ENCODE results near the gene CARMIL1. TPM values are rescaled to one million over a fixed set of nuclear protein-coding genes. Genes with fewer than 3 reads are reported as not detected.
"Not testable (repeated sequence)": the region's sequence is repeated elsewhere in the genome, so short reads cannot be mapped to it uniquely, and the experiment has no call there.

CARMIL1 gene
- total RNA-seq, 1 experiment from 2014 or later, result 0.43 TPM

DNA sequence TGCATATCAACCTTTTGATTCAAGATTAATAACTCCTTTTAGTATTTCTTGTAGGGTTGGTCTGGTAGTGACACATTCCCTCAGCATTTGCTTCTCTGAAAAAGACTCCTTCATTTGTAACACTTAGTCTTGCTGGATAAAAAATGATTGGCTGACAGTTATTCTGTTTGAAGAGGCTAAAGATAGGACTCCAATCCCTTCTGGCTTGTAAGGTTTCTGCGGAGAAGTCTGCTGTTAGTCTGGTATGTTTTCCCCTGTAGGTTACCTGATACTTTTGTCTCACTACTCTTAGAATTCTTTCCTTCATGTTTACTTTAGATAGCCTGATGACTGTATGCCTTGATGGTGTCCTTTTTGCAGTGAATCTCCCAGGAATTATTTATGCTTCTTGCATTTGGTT is 96.0 kb downstream of the CARMIL1 start:
- Histone ChIP-seq H3K27ac (no peak overlapping the region), H3K36me3 (no peaks in the 10 kb centered on the region), H3K27me3 (no peaks in the 10 kb centered on the region), H3K9me3 (replicated peaks) (no peaks in the 10 kb centered on the region), H3K4me1 (no peaks in the 10 kb centered on the region), H3K4me3 (no peak overlapping the region)
- DNase-seq, result no peak

DNA sequence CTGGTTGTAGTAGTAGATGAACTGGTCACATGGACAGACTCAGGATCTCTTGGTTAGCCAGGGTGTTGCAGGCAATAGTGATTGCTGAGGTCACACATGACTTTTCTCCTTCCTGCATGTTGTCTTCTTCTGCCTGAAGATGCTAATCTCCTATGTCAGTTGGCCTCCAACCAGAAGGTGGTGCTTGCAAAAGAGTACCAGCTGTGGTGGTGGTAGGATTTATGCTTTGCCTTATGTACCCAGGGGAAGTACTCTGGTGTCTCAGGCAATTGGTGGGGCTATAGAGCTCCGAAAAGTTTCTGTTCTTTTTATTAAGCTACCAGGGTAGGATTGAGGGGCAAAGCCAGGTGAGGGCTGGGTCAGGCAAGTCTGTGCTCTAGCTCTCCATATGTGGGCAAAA is 98.5 kb downstream of the CARMIL1 start:
- Histone ChIP-seq H3K27ac (no peak overlapping the region), H3K4me3 (no peak overlapping the region), H3K36me3 (no peaks in the 10 kb centered on the region), H3K9me3 (replicated peaks) (no peaks in the 10 kb centered on the region), H3K27me3 (no peaks in the 10 kb centered on the region), H3K4me1 (no peaks in the 10 kb centered on the region)
- no peak for DNase-seq

DNA sequence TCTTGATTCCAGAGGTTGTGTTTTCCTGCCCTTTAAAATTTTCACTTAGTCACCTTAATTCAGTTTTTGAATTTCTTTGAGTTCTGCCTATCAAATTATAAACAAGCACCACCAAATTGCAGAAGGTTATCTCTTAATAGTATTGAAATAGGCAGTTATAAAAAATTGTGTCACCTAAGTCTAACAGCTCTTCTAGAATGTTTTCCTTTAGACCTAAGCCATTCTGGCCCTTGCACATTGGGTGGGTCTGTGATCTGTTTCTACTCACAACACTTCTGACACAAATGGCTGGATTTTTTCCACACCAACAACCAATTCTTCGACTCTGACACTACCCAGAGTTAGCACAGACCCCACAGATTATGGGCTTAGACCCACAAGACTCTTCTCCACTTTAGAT is 101.9 kb downstream of the CARMIL1 start:
- DNase-seq, result no peak
- H3K36me3 ChIP-seq, result no peaks in the 10 kb centered on the region
- H3K4me1 ChIP-seq, result no peaks in the 10 kb centered on the region
- H3K9me3 ChIP-seq (replicated peaks), result no peaks in the 10 kb centered on the region
- H3K27ac ChIP-seq, result no peak overlapping the region
- H3K27me3 ChIP-seq, result no peaks in the 10 kb centered on the region
- H3K4me3 ChIP-seq, result no peak overlapping the region

- not testable (repeated sequence) for DNase-seq; H3K36me3 ChIP-seq; H3K27ac ChIP-seq; H3K4me1 ChIP-seq; H3K9me3 ChIP-seq (replicated peaks); H3K27me3 ChIP-seq; H3K4me3 ChIP-seq
These were observed 103.3 kb downstream of the CARMIL1 start for GRCh38 chr6:25382476-25382875.

DNA sequence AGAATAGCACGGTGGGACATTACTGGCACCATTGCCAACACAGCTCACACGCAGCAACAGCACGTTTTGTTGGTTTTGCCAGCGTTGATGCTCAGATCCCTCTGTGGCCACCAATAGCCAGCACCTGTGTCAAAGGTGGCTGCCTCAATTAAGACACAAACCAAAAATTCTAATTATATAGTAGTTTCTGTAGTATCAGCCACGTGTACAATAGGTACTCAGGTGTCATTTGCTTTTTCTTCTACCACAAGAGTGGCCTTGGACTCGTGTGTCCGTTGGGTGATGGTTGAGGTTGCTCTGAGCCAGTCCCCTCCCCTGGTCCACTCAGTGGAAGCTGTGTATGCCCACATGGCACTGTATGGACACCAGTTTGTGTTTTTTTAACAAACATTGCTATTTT is 105.1 kb downstream of the CARMIL1 start:
- no peaks in the 10 kb centered on the region for H3K4me1 ChIP-seq
- no peak overlapping the region for H3K4me3 ChIP-seq
- no peaks in the 10 kb centered on the region for H3K9me3 ChIP-seq (replicated peaks)
- no peaks in the 10 kb centered on the region for H3K27me3 ChIP-seq
- no peak overlapping the region for H3K27ac ChIP-seq
- H3K36me3 ChIP-seq, result no peaks in the 10 kb centered on the region
- no peak for DNase-seq

GRCh38 chr6:25384967-25385366 is 105.8 kb downstream of the CARMIL1 start:
- H3K27ac ChIP-seq, result no peak overlapping the region
- DNase-seq, result no peak
- H3K4me3 ChIP-seq, result no peak overlapping the region
- H3K9me3 ChIP-seq (replicated peaks), result no peaks in the 10 kb centered on the region
- no peaks in the 10 kb centered on the region for H3K36me3 ChIP-seq
- no peaks in the 10 kb centered on the region for H3K27me3 ChIP-seq
- no peaks in the 10 kb centered on the region for H3K4me1 ChIP-seq

DNA sequence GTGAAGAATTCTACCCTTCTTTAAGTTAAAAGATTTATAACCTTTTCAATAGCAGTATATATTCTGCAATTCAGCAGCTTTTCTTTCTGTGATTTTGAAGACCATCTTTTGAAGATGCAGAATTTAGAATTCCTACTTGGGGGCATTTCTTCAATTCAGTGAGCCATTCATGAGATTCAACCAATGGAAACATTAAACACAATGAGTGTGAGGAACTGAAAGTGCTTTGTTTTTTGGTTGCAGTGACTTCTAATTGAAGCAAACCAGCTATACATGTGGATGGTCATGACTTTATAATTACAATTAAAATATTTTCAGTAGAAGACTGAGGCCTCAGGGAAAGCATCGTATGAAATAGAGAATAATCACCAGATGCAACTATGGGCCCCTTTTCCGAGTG is 108.3 kb downstream of the CARMIL1 start:
- Histone ChIP-seq H3K27me3 (no peaks in the 10 kb centered on the region), H3K4me3 (no peak overlapping the region), H3K9me3 (replicated peaks) (no peaks in the 10 kb centered on the region), H3K27ac (no peak overlapping the region), H3K36me3 (no peaks in the 10 kb centered on the region), H3K4me1 (no peaks in the 10 kb centered on the region)
- no peak for DNase-seq

GRCh38 chr6:25387911-25388310 is 108.7 kb downstream of the CARMIL1 start:
- Histone ChIP-seq H3K27ac (no peak overlapping the region), H3K4me3 (no peak overlapping the region), H3K9me3 (replicated peaks) (no peaks in the 10 kb centered on the region), H3K4me1 (no peaks in the 10 kb centered on the region), H3K27me3 (no peaks in the 10 kb centered on the region), H3K36me3 (no peaks in the 10 kb centered on the region)
- no peak for DNase-seq

DNA sequence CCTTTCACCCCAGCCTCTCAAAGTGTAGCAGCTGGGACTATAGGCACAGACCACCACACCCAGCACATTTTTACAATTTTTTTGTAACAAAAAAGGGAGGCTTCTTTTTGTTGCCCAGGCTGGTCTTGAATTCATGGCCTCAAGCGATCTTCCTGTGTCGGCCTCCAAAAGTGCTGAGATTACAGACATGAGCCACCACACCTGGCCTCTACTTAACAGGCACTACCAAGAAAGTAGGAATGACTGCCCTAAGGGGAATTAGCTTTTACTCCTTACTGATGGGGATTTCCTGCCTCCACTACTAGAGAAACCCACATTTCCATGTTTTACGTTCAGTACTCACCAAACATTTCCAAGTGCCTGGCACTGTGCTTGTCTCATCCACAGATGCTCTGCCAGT is 109.6 kb downstream of the CARMIL1 start:
- DNase-seq, result no peak
- no peaks in the 10 kb centered on the region for H3K36me3 ChIP-seq
- no peak overlapping the region for H3K27ac ChIP-seq
- H3K4me1 ChIP-seq, result no peaks in the 10 kb centered on the region
- H3K4me3 ChIP-seq, result no peak overlapping the region
- H3K9me3 ChIP-seq (replicated peaks), result no peaks in the 10 kb centered on the region
- H3K27me3 ChIP-seq, result no peaks in the 10 kb centered on the region

GRCh38 chr6:25389471-25389870 is 110.3 kb downstream of the CARMIL1 start:
- no peaks in the 10 kb centered on the region for H3K27me3 ChIP-seq
- no peak overlapping the region for H3K4me3 ChIP-seq
- H3K4me1 ChIP-seq, result no peaks in the 10 kb centered on the region
- DNase-seq, result no peak
- H3K9me3 ChIP-seq (replicated peaks), result no peaks in the 10 kb centered on the region
- no peaks in the 10 kb centered on the region for H3K36me3 ChIP-seq
- H3K27ac ChIP-seq, result no peak overlapping the region

DNA sequence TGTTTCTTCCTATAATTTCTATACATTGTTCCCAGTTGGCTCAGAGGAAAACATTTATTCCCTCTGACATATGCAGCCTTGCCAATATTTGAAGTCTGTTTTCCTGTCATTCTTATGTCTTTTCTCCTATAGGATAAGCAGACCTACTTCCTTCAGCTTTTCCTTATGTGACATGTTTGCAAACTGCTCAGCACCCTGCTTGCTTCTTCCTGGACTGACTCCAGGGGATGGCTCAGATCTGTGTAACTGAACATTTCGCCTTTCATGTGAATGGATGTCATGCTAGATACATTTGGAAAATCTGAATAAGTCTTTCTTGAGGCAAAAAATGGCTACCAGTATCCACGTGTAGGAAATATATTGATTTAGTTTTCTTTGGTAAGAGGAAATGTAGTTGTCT is 113.2 kb downstream of the CARMIL1 start:
- DNase-seq, result no peak
- no peaks in the 10 kb centered on the region for H3K9me3 ChIP-seq (replicated peaks)
- no peak overlapping the region for H3K27ac ChIP-seq
- H3K4me3 ChIP-seq, result no peak overlapping the region
- H3K36me3 ChIP-seq, result no peaks in the 10 kb centered on the region
- H3K4me1 ChIP-seq, result no peaks in the 10 kb centered on the region
- no peaks in the 10 kb centered on the region for H3K27me3 ChIP-seq

GRCh38 chr6:25395731-25396130 is 116.6 kb downstream of the CARMIL1 start:
- Histone ChIP-seq H3K9me3 (replicated peaks) (no peaks in the 10 kb centered on the region), H3K36me3 (no peaks in the 10 kb centered on the region), H3K4me1 (no peaks in the 10 kb centered on the region), H3K27ac (no peak overlapping the region), H3K27me3 (no peaks in the 10 kb centered on the region), H3K4me3 (no peak overlapping the region)
- DNase-seq, result no peak

DNA sequence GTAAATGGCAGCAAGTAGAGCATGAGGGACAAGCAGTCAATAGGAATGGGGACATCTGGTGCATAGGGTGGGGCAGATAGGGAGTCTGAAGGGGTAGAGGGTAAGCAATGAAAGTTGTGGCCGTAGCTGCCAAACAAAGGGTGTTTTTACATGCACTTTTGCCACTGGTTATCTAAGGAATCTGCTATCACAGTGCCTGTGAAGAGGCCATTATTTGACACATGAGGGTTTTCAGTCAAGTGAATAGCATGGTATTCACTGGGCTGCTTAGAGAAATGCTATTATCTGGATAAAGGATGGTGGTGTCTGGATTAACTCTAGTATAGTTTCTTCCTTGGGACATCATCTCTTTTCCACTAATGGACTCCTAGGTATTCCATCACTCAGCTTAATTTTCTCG is 118.2 kb downstream of the CARMIL1 start:
- DNase-seq, result no peak
- Histone ChIP-seq H3K9me3 (replicated peaks) (no peaks in the 10 kb centered on the region), H3K36me3 (no peaks in the 10 kb centered on the region), H3K27me3 (no peaks in the 10 kb centered on the region), H3K4me3 (no peak overlapping the region), H3K27ac (no peak overlapping the region), H3K4me1 (no peaks in the 10 kb centered on the region)

DNA sequence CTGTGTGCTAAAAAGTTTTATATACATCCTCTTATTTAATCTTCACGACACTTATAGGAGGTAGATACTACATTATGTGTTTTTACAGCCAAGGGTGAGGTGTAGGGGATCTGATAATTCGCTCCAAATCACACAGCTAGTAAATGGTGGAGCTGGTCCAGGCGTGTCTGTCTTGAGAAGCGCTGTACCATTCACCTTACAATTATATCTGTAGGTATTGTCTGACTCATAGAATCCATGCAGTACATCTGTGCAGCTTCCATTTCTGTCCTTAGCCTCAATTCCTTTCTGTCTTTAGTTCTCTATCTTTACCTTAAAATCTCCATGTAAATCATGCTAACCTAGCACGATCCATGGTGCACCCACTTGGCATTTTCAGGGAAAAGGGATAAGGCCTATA is 120.7 kb downstream of the CARMIL1 start:
- no peak overlapping the region for H3K27ac ChIP-seq
- no peaks in the 10 kb centered on the region for H3K4me1 ChIP-seq
- no peaks in the 10 kb centered on the region for H3K36me3 ChIP-seq
- H3K9me3 ChIP-seq (replicated peaks), result no peaks in the 10 kb centered on the region
- no peaks in the 10 kb centered on the region for H3K27me3 ChIP-seq
- no peak overlapping the region for H3K4me3 ChIP-seq
- DNase-seq, result no peak

GRCh38 chr6:25401711-25402110 is 122.5 kb downstream of the CARMIL1 start:
- Histone ChIP-seq H3K27ac (no peak overlapping the region), H3K27me3 (no peaks in the 10 kb centered on the region), H3K36me3 (no peaks in the 10 kb centered on the region), H3K4me1 (no peaks in the 10 kb centered on the region), H3K4me3 (no peak overlapping the region), H3K9me3 (replicated peaks) (no peaks in the 10 kb centered on the region)
- no peak for DNase-seq

GRCh38 chr6:25402125-25402524 is 123.0 kb downstream of the CARMIL1 start:
- no peak for DNase-seq
- Histone ChIP-seq H3K4me1 (no peaks in the 10 kb centered on the region), H3K4me3 (no peak overlapping the region)

GRCh38 chr6:25403150-25403549 is 124.0 kb downstream of the CARMIL1 start:
- no peaks in the 10 kb centered on the region for H3K9me3 ChIP-seq (replicated peaks)
- no peaks in the 10 kb centered on the region for H3K27me3 ChIP-seq
- no peak overlapping the region for H3K4me3 ChIP-seq
- no peak overlapping the region for H3K27ac ChIP-seq
- no peak for DNase-seq
- H3K4me1 ChIP-seq, result no peaks in the 10 kb centered on the region
- H3K36me3 ChIP-seq, result no peaks in the 10 kb centered on the region

More at GRCh38 chr6:25402125-25402524, 123.0 kb downstream of the CARMIL1 start:
- Histone ChIP-seq H3K9me3 (replicated peaks) (no peaks in the 10 kb centered on the region), H3K27me3 (no peaks in the 10 kb centered on the region), H3K27ac (no peak overlapping the region), H3K36me3 (no peaks in the 10 kb centered on the region)
